ENCODE data around the gene PTGER2. TPM values are rescaled to one million over a fixed set of nuclear protein-coding genes. Genes with fewer than 3 reads are reported as not detected.

PTGER2 gene
- total and polyA plus RNA-seq, 2 of the 8 experiments (the other 6 are each of a cell fraction or from before 2014, with no cell fraction given), result 1.2 TPM

- Histone ChIP-seq H3K4me1 (replicated peaks in 1 of 4; ENCODE audit: control insufficient read depth in 3 of 4, insufficient read depth in 4 of 4, low read length in 3 of 4) (no peaks in the 10 kb centered on the region), H3K36me3 (ENCODE audit: control insufficient read depth in 2 of 4, insufficient read depth in 4 of 4, low read length in 3 of 4) (no peaks in the 10 kb centered on the region), H3K4ac (replicated peaks; ENCODE audit: insufficient read length, low read depth, low read length) (no peak overlapping the region), H3K18ac (ENCODE audit: extremely low read depth, low read length) (no peak overlapping the region), H4K5ac (ENCODE audit: insufficient read length, low read depth, low read length) (no peak overlapping the region), H4K8ac (ENCODE audit: extremely low read depth, insufficient read depth, low read length) (no peak overlapping the region), H2BK5ac (ENCODE audit: low read depth, low read length) (no peak overlapping the region), H2BK20ac (ENCODE audit: low read length) (no peak overlapping the region), H2AK5ac (ENCODE audit: low read depth, low read length) (no peak overlapping the region), H3K14ac (ENCODE audit: insufficient read length) (no peak overlapping the region), H4K91ac (replicated peaks; ENCODE audit: insufficient read length, low read length) (no peak overlapping the region), H3K56ac (replicated peaks; ENCODE audit: insufficient read length, low read depth, low read length) (no peak overlapping the region), H3K9ac (replicated peaks in 1 of 4; ENCODE audit: extremely low read depth in 1 of 4, low read depth in 3 of 4, low read length in 3 of 4) (no peak overlapping the region), H3K27ac (ENCODE audit: low read depth, low read length) (no peak overlapping the region), H3K4me3 (ENCODE audit: extremely low read depth in 1 of 4, insufficient read depth in 2 of 4, low read depth in 3 of 4, low read length in 4 of 4) (no peak overlapping the region), H3K79me2 (ENCODE audit: control insufficient read depth in 1 of 2, insufficient read depth in 2 of 2, low read length in 2 of 2) (no peaks in the 10 kb centered on the region), H2BK120ac (replicated peaks; ENCODE audit: low read depth, low read length) (no peak overlapping the region), H3K9me3 (ENCODE audit: insufficient read depth in 2 of 2, low read depth in 1 of 2, low read length in 1 of 2) (peaks cover under 1% of the 10 kb centered on the region in 2 experiments; a peak in 1 of 4 replicates), H4K20me1 (replicated peaks in 1 of 2; ENCODE audit: control insufficient read depth in 1 of 2, insufficient read depth in 2 of 2, low read length in 2 of 2) (no peaks in the 10 kb centered on the region), H3K79me1 (ENCODE audit: low read depth, low read length) (no peaks in the 10 kb centered on the region), H3K23me2 (ENCODE audit: low read depth, low read length) (no peaks in the 10 kb centered on the region), H2AFZ (ENCODE audit: low read length) (no peak overlapping the region), H3K27me3 (replicated peaks in 1 of 4; ENCODE audit: control insufficient read depth in 3 of 4, extremely low read depth in 1 of 4, insufficient read depth in 3 of 4, low read length in 3 of 4) (peaks cover 0 to 1% (median 0%) of the 10 kb centered on the region in 4 experiments; a peak in 1 of 7 replicates), H2BK15ac (ENCODE audit: low read length) (no peak overlapping the region), H3K23ac (ENCODE audit: insufficient read length) (no peak overlapping the region), H3K4me2 (ENCODE audit: insufficient read depth in 1 of 2, low read depth in 2 of 2, low read length in 2 of 2) (no peak overlapping the region), H2BK12ac (ENCODE audit: low read depth, low read length) (no peak overlapping the region)
- ChIA-PET CTCF (ENCODE audit: partially characterized antibody) (interaction anchor here (0.6 kb wide), 1 partner anchor 1299 kb away, joined by 3 read pairs; no protein-coding TSS in a partner anchor), POLR2A (ENCODE audit: partially characterized antibody) (no interaction called here)
- FAIRE-seq (no peak), DNase-seq (ENCODE audit: low read depth in 1 of 2, low spot score in 2 of 2) (no peak)
- TF ChIP-seq GABPA (IDR thresholded peaks at IDR 0.05; ENCODE audit: borderline replicate concordance, insufficient read depth, low read length) (no peak), SUZ12 (IDR thresholded peaks at IDR 0.05; ENCODE audit: low read length) (no peak), GTF2F1 (IDR thresholded peaks at IDR 0.05; ENCODE audit: borderline replicate concordance, low read depth, low read length) (no peak), TAF7 (optimal IDR thresholded peaks at IDR 0.05; ENCODE audit: borderline replicate concordance, low read depth, low read length) (no peak), ASH2L (IDR thresholded peaks at IDR 0.05; ENCODE audit: low read length) (no peak)
Measured at GRCh38 chr14:52328276-52328675, 14.2 kb downstream of the PTGER2 start.
